ENCODE measurements around the gene NRP1.

NRP1 gene

DNA sequence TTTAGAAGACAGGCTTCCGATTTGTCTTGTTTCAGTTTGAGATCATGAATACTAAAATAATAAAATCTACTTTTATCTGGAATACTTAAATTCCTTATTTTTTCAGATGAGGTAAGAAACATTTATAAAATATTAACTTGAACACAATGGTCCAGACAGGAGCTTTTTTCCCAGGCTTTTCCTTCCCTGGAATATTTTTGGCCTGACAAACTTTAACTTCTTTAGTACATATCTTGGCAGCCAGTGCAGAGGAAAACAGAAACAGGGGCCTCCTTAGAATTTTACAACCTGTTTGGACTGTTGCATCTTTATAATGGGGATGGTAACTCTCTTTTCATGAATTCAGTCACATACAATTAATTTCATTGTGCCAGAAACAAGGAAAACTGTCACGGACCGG is 41.4 kb downstream of the NRP1 start:
- no peak for DNase-seq (ENCODE audit: low spot score)
- TF ChIP-seq, protein P1, sequence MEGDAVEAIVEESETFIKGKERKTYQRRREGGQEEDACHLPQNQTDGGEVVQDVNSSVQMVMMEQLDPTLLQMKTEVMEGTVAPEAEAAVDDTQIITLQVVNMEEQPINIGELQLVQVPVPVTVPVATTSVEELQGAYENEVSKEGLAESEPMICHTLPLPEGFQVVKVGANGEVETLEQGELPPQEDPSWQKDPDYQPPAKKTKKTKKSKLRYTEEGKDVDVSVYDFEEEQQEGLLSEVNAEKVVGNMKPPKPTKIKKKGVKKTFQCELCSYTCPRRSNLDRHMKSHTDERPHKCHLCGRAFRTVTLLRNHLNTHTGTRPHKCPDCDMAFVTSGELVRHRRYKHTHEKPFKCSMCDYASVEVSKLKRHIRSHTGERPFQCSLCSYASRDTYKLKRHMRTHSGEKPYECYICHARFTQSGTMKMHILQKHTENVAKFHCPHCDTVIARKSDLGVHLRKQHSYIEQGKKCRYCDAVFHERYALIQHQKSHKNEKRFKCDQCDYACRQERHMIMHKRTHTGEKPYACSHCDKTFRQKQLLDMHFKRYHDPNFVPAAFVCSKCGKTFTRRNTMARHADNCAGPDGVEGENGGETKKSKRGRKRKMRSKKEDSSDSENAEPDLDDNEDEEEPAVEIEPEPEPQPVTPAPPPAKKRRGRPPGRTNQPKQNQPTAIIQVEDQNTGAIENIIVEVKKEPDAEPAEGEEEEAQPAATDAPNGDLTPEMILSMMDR (IDR thresholded peaks at IDR 0.05), result no peak
- H3K4me3 ChIP-seq, result no peak overlapping the region
- peak overlapping the region in 1 of 2 donors; percentile 14 for H3K27ac ChIP-seq

DNA sequence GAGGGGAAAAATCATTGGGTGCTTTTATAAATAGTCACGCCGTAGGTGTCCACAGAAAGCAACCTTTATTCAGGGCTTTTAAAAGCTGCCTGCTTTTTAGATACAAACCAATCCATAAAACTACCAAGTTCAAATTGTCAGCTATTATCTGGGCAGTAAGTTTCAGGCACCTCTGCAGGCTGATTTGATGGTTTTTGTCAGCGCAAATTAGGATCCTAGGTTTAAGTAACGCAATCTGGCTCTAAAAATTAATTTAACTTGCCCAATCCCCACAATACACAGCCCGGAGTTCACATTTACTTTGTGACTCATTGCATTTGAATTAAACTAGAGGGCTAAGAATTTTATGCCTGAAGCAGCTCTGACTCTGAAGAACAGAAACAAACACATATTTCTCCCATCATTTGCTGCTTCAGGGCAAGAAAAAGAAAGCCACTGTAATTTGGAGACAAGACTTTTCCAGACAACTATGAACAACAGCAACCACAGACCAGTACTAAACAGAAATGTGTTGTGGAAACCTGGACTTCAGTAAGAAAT is 43.3 kb downstream of the NRP1 start:
- no peak overlapping the region for H3K4me3 ChIP-seq
- DNase-seq (ENCODE audit: low spot score), result no peak
- TF ChIP-seq, protein P1 (IDR thresholded peaks at IDR 0.05), result no peak
- peak overlapping the region in 1 of 2 donors; percentile 17 for H3K27ac ChIP-seq

DNA sequence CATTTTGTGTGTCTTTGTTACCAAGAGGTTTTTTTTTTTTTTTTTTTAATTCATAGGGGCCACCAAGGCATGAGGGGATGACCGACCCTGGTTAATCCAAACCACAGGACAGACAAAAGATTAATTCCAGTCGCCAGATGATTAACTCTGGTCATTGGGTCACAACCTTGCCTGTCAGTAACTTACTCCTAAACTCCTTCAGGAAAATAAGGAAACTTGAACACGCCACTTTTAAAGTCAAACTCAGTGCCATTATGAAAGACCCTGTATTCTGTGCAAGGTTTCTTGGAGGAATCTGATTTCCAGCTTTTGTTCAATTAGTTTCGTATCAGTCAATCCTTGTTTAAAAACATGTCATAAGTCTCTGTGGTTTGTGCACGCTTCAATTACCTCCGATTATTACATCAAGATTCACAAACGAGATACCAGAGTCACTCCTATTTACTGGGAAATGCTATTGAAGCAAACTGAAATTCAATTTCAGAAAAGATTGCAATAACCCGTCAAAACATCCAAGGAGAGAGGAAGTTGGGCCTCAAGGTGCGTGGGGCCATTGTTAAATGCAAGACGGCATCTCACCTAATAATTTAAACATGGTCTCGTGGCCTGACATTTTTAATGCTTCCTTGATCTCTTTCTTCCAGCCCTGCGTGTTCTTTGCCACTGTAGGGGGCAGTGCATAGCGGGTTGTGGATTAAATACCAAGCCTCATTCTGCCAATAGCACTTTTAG is 44.0 kb downstream of the NRP1 start:
- H3K27ac ChIP-seq, result peak overlapping the region in 1 of 2 donors; percentile 17
- TF ChIP-seq, protein P1 (IDR thresholded peaks at IDR 0.05), result no peak
- DNase-seq (ENCODE audit: low spot score), result no peak
- no peak overlapping the region for H3K4me3 ChIP-seq

DNA sequence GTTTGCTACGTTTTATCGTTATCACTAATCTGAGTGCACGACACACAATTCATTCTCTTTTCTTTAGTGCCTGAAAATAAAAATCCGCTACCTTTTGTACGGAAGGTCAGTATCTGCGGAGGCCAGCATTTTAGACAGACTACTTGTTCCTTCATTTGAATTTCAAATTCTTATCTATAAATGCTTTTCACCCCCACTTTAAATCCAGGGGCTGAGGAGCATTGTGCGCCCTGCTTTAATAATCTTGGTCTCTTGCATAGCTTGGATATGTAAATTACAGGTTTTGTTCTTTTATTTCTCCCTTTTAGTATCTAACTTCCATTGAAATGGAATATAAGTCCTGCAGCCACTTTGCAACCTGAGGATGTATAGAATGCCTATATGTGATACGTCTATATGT is 44.7 kb downstream of the NRP1 start:
- TF ChIP-seq, protein P1 (IDR thresholded peaks at IDR 0.05), result no peak
- no peak for DNase-seq (ENCODE audit: low spot score)
- Histone ChIP-seq H3K4me3 (no peak overlapping the region), H3K27ac (no peak overlapping the region)

DNA sequence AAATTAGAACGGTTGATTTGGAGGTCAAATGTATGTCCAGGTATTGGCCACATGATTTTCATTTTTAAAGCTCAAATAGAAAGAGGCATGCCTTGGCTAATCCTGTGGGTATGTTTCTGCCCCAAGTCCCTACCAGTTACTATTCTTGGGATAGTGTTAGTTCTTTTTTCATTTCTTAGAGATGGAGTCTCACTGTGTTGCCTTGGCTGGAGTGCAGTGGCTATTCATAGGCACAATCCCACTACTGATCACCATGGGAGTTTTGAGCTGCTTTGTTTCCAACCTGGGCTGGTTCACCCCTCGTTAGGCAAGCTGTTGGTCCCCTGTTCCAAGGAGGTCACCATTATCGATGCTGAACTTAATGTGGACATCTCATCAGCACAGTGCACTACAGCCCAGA is 46.3 kb downstream of the NRP1 start:
- DNase-seq (ENCODE audit: low spot score), result no peak
- TF ChIP-seq, protein P1 (IDR thresholded peaks at IDR 0.05), result no peak
- Histone ChIP-seq H3K27ac (peak overlapping the region; percentile 53 to 81), H3K4me3 (no peak overlapping the region)

DNA sequence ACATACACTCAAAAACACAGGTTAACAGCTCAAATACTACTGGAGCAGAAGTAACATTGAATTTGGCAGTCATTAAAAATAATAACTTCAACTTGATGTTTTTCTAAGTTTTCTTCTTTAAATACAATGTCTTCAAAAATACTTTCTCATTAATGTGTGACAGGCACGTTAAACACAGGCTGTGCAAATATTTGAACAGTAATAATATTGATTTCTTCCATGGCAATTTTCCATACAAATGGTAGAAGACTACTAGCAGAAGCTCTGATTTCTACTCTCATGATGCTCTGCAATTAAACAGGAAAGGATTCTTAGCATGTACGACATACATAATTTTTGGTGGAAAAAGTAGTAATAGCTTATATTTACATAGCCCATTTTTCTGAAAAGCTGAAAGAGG is 47.4 kb downstream of the NRP1 start:
- Histone ChIP-seq H3K4me3 (no peak overlapping the region), H3K27ac (peak overlapping the region; percentile 53 to 87)
- TF ChIP-seq, protein P1 (IDR thresholded peaks at IDR 0.05), result no peak
- no peak for DNase-seq (ENCODE audit: low spot score)
